IgD-negative memory B cell (primary cell): Measurements from ENCODE around the gene EPN2. TPM values are rescaled to one million over a fixed set of nuclear protein-coding genes. Genes with fewer than 3 reads are reported as not detected.
A peak's percentile ranks its signal among the peaks of the same experiment; 100 is the strongest.
"Not testable (repeated sequence)": the region's sequence is repeated elsewhere in the genome, so short reads cannot be mapped to it uniquely, and the experiment has no call there.

Experiments
- H3K27ac Mint-ChIP-seq, 3 donors: one replicate each; pipeline ENCODE4 v1.8.0; 2020 to 2022; ENCODE audit warnings: mild to moderate bottlenecking in 3 of 3, mixed read lengths in 3 of 3, moderate library complexity in 1 of 3
- H3K27me3 Mint-ChIP-seq: one replicate; pipeline ENCODE4 v1.8.0; 2021; ENCODE audit warnings: mixed read lengths
- H3K36me3 Mint-ChIP-seq: one replicate; pipeline ENCODE4 v1.8.0; 2020; ENCODE audit warnings: mild to moderate bottlenecking, mixed read lengths
- H3K4me1 Mint-ChIP-seq, 3 donors: one replicate each; pipeline ENCODE4 v1.8.0; 2020 to 2022; ENCODE audit warnings: mixed read lengths in 3 of 3, mild to moderate bottlenecking in 1 of 3
- H3K4me3 Mint-ChIP-seq, 4 donors: one replicate each; pipeline ENCODE4 v1.8.0; 2020 to 2022; ENCODE audit warnings: mild to moderate bottlenecking in 4 of 4, mixed read lengths in 4 of 4, moderate library complexity in 3 of 4
- H3K9me3 Mint-ChIP-seq, 3 donors: one replicate each; pipeline ENCODE4 v1.8.0; 2020 to 2021; ENCODE audit warnings: mixed read lengths in 3 of 3, mild to moderate bottlenecking in 1 of 3
- polyA plus RNA-seq: library from polyadenylated mRNA; unstranded; fragments of 300-500 nt; fragmentation: Illumina TruSeq; gene quantifications from one replicate; pipeline ENCODE4 v1.2.3, GENCODE V29; 2021

EPN2 gene
- 16.4 TPM for polyA plus RNA-seq

DNA sequence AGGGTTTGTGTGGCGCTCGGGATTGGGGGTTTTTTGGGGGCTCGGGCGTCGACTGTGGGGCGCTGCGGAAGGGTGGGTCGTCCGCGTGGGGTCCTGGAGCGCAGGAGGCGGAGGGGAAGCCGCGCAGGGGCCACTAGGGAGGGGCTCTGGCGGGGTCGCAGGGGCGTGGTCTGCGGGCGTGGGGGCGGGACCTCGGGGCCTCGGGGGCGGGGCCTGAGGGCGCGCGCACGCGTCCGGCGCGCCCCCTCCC is at the start of gene EPN2:
EPN2 (plus strand) TSS at position 228 of the 250 bp plus-strand sequence. CDS start 45,754 bp downstream, outside the sequence.
- H3K36me3 Mint-ChIP-seq, H3K4me1 Mint-ChIP-seq, H3K9me3 Mint-ChIP-seq, H3K27me3 Mint-ChIP-seq: not testable (repeated sequence)
- Mint-ChIP-seq H3K4me3 (peak within 1 kb of the TSS; percentile 86 to 95 (median 92)), H3K27ac (peak within 1 kb of the TSS in 1 of 3 donors; percentile 6)

GRCh38 chr17:19187883-19188869 is 49.0 kb upstream of the EPN2 start:
- H3K36me3 Mint-ChIP-seq, H3K27me3 Mint-ChIP-seq, H3K4me1 Mint-ChIP-seq, H3K4me3 Mint-ChIP-seq, H3K27ac Mint-ChIP-seq, H3K9me3 Mint-ChIP-seq: not testable (repeated sequence)

- not testable (repeated sequence) for H3K27ac Mint-ChIP-seq, H3K9me3 Mint-ChIP-seq
These were observed 48.1 kb upstream of the EPN2 start for GRCh38 chr17:19188870-19189708.

DNA sequence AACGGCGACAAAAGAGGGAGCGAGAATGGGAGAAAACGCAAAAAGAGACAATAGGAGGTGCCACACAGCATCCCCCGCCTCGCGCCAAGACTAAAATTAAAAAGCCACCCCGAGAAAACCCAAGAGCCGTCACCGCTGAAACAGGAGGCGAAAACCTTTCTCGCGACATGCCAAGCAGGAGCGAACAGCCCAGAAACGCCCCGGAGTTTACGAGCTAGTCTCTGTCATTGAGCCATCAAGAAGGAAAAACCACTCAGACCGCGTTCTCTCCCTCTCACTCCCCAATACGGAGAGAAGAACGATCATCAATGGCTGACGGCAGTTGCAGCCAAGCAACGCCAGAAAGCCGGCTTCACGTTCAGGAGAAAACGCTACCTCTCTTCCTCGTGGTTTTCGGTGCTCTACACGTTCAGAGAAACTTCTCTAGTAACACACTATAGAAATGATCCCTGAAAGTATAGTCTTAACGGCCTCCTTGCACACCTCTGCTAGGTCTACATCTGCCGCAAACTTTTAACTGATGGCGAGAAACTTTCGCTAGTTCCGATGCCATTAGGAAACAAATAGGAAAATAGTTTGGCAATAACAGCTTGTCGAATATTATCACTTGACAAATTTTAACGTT is 47.3 kb upstream of the EPN2 start:
- H3K27me3 Mint-ChIP-seq, H3K4me3 Mint-ChIP-seq, H3K36me3 Mint-ChIP-seq, H3K27ac Mint-ChIP-seq, H3K4me1 Mint-ChIP-seq, H3K9me3 Mint-ChIP-seq: not testable (repeated sequence)

More at GRCh38 chr17:19188870-19189708, 48.1 kb upstream of the EPN2 start:
- H3K4me1 Mint-ChIP-seq, H3K36me3 Mint-ChIP-seq, H3K4me3 Mint-ChIP-seq, H3K27me3 Mint-ChIP-seq: not testable (repeated sequence)

- not testable (repeated sequence) for H3K4me3 Mint-ChIP-seq, H3K27ac Mint-ChIP-seq, H3K27me3 Mint-ChIP-seq, H3K4me1 Mint-ChIP-seq, H3K9me3 Mint-ChIP-seq, H3K36me3 Mint-ChIP-seq
These were observed 40.6 kb upstream of the EPN2 start for GRCh38 chr17:19196382-19197204.

DNA sequence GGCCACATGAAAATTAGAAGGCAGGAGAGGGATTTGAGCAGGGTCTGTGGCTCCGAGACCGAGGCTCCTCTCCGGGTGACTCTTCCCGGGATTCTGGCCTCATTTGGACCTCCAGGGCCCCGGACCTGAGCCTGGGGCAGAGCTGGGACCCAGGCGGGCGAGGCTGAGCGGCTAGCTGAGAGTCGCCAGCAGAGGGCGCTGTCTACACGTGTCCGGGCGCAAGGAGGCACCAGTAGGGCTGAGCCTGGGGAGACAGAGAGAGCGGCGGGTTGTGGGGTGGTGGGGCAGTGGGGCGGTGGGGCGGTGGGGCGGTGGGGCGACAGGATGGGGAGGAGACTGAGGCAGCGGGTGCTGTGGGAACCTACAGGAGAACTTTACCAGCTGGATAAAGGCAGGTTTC is 34.7 kb upstream of the EPN2 start:
- H3K27ac Mint-ChIP-seq, H3K27me3 Mint-ChIP-seq, H3K4me1 Mint-ChIP-seq, H3K9me3 Mint-ChIP-seq, H3K36me3 Mint-ChIP-seq, H3K4me3 Mint-ChIP-seq: not testable (repeated sequence)

DNA sequence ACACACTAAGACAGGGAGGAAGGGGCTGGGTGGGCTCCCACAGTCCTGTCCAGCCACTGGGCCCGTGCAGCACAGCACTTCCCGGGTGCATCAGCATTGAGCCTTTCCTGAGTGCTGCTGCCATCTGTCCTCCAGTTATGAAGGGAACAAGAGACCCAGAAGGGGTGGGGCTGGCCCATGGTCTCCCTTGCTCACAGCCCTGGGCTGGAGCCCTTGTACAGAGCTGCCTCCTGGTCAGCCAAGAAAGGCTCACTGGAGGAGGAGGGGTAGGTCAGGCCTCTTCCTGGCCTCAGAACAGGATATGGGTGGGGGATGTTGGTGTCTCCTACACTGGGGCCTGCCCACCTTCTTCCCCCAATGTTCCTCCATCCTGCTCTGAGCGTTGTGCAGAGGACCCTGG is 33.7 kb upstream of the EPN2 start:
- not testable (repeated sequence) for H3K27me3 Mint-ChIP-seq, H3K4me1 Mint-ChIP-seq, H3K27ac Mint-ChIP-seq, H3K4me3 Mint-ChIP-seq, H3K36me3 Mint-ChIP-seq, H3K9me3 Mint-ChIP-seq

- H3K4me1 Mint-ChIP-seq, H3K9me3 Mint-ChIP-seq, H3K27ac Mint-ChIP-seq, H3K36me3 Mint-ChIP-seq, H3K4me3 Mint-ChIP-seq, H3K27me3 Mint-ChIP-seq: not testable (repeated sequence)
These were observed 21.9 kb upstream of the EPN2 start for GRCh38 chr17:19215074-19215860.

GRCh38 chr17:19216148-19216926 is 20.8 kb upstream of the EPN2 start:
- not testable (repeated sequence) for H3K4me3 Mint-ChIP-seq, H3K9me3 Mint-ChIP-seq, H3K4me1 Mint-ChIP-seq, H3K36me3 Mint-ChIP-seq, H3K27ac Mint-ChIP-seq, H3K27me3 Mint-ChIP-seq

GRCh38 chr17:19218914-19219313 is 18.3 kb upstream of the EPN2 start:
- H3K4me3 Mint-ChIP-seq, H3K36me3 Mint-ChIP-seq, H3K4me1 Mint-ChIP-seq, H3K9me3 Mint-ChIP-seq, H3K27ac Mint-ChIP-seq, H3K27me3 Mint-ChIP-seq: not testable (repeated sequence)

DNA sequence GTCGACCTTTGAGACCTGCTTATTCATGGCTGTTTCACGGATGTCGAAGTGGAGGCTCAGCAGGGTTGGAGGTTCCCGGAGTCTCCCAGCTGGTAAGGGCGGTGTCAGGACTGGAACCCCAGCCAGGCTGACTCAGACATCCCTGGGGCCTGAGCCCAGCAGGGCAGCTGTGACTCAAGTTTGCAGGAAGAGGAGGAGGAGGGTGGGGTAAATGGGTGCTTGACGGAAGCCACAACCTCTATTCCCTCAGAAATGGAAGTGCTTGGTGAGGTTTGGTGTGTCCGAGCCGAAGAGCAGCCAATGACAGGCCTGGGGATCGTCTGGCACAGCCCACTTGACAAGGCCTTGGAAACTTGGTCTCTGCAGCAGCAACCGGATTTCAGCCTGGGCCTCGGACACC is 17.8 kb upstream of the EPN2 start:
- not testable (repeated sequence) for H3K9me3 Mint-ChIP-seq, H3K36me3 Mint-ChIP-seq, H3K27ac Mint-ChIP-seq, H3K4me3 Mint-ChIP-seq, H3K27me3 Mint-ChIP-seq, H3K4me1 Mint-ChIP-seq

DNA sequence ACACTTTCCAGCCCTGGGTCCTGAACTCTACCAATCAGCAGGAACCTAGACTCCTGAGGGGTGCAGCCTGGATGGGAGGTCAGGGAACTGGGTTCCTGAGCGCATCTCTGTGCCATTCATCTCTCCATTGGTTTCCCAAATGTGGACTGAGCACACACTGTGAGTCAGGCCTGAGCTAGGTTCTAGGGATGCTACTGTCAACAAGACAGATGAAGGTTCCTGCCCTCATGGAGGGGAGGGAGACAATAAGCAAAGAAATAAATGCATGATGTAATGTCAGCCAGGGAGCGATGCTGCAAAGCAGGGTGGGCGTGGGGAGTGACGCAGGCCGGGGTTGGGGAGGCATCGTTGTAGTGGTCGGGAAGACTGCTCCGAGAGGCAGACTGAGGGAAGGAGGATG is 17.0 kb upstream of the EPN2 start:
- not testable (repeated sequence) for H3K4me3 Mint-ChIP-seq, H3K27me3 Mint-ChIP-seq, H3K27ac Mint-ChIP-seq, H3K36me3 Mint-ChIP-seq, H3K4me1 Mint-ChIP-seq, H3K9me3 Mint-ChIP-seq

DNA sequence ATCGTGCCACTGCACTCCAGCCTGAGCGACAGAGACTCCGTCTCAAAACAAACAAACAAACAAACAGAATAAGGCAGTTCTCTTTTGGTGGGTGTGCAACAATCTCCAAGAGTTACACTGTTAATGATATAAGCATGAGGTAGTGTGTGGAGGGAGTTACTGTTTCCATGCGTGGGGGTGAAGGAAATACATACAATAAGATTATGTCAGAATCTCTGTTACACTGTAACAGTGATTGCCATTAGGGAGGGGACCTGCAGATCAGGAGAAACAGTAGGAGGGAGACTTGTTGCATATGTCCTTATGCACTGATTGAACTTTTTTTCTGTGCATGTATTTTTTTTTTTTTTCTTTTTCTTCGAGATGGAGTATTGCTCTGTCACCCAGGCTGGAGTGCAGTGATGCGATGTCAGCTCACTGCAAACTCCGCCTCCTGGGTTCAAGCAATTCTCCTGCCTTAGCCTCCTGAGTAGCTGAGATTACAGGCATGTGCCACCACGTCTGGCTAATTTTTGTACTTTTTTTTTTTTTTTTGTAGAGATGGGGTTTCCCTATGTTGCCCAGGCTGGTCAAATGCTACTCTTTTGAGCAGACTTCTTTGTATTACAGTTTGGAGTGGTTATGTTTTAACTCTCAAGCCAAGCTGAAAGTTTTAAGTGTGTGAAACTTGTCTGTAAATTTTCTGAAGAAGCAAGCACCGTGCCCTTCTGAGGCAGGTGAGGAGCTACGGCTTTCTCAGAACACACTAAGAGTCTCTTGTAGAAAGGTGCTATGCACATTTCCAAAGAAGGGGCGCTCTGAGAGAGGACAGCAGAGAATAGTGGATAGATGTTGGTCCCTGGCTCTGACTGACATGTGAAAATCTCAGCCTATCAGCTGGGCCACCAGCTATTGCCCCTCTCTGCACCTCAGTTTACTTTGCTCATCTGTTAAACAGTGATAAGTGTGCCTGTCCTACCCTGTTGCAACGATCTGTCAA is 10.3 kb upstream of the EPN2 start:
- not testable (repeated sequence) for H3K4me3 Mint-ChIP-seq, H3K4me1 Mint-ChIP-seq, H3K36me3 Mint-ChIP-seq, H3K27ac Mint-ChIP-seq, H3K27me3 Mint-ChIP-seq, H3K9me3 Mint-ChIP-seq
